ENCODE measurements around the gene MESD. TPM values are rescaled to one million over a fixed set of nuclear protein-coding genes. Genes with fewer than 3 reads are reported as not detected.

Gene MESD
- total RNA-seq, 1 experiment from 2014 or later, result 28.2 TPM

GRCh38 chr15:80949756-80950155 lies 39.9 kb downstream of the MESD start:
- ATAC-seq (no peak), DNase-seq (ENCODE audit: low read depth, low spot score) (no peak)
- Histone ChIP-seq H3K27ac (ENCODE audit: low read length) (no peak overlapping the region), H3K4me3 (ENCODE audit: low read depth in 2 of 2, low read length in 2 of 2) (no peak overlapping the region), H3K36me3 (ENCODE audit: control insufficient read depth, insufficient read depth, low read length) (no peaks in the 10 kb centered on the region), H3K9me3 (ENCODE audit: control insufficient read depth, insufficient read depth, low read depth, low read length) (no peaks in the 10 kb centered on the region), H3K27me3 (ENCODE audit: control insufficient read depth, insufficient read depth, low read length) (no peaks in the 10 kb centered on the region), H3K4me1 (ENCODE audit: control insufficient read depth, insufficient read depth, low read length) (no peaks in the 10 kb centered on the region)
- ChIA-PET CTCF (no interaction called here), POLR2A (no interaction called here)
- in situ Hi-C loops (cut with HindIII; ENCODE audit: low pct_unique_long_range_greater_than_20kb, low sequenced_read_pairs) (no loop called here), intact Hi-C loops (cut with micrococcal nuclease; ENCODE audit: unreplicated experiment) (no loop called here)
- TF ChIP-seq REST (IDR thresholded peaks at IDR 0.05; ENCODE audit: insufficient read depth in 1 of 2, low read depth in 2 of 2, low read length in 1 of 2) (no peak), SIN3A (IDR thresholded peaks at IDR 0.05; ENCODE audit: borderline replicate concordance, insufficient read depth, low read depth, low read length) (no peak), POLR2AphosphoS5 (IDR thresholded peaks at IDR 0.05; ENCODE audit: low read depth, low read length) (no peak), CTCF (IDR thresholded peaks at IDR 0.05) (no peak), TCF7L2 (IDR thresholded peaks at IDR 0.05; ENCODE audit: low read depth, low read length) (no peak)
- no TSS peak for BruUV-seq (replicated peaks)

- intact Hi-C loops (cut with micrococcal nuclease; ENCODE audit: unreplicated experiment) (no loop called here), in situ Hi-C loops (cut with HindIII; ENCODE audit: low pct_unique_long_range_greater_than_20kb, low sequenced_read_pairs) (no loop called here)
- Histone ChIP-seq H3K36me3 (ENCODE audit: control insufficient read depth, insufficient read depth, low read length) (no peaks in the 10 kb centered on the region), H3K4me3 (ENCODE audit: low read depth in 2 of 2, low read length in 2 of 2) (no peak overlapping the region), H3K27me3 (ENCODE audit: control insufficient read depth, insufficient read depth, low read length) (no peaks in the 10 kb centered on the region), H3K27ac (ENCODE audit: low read length) (no peak overlapping the region), H3K9me3 (ENCODE audit: control insufficient read depth, insufficient read depth, low read depth, low read length) (no peaks in the 10 kb centered on the region), H3K4me1 (ENCODE audit: control insufficient read depth, insufficient read depth, low read length) (no peaks in the 10 kb centered on the region)
- ATAC-seq, result no peak
- ChIA-PET CTCF (no interaction called here), POLR2A (interaction anchor here (0.6 kb wide), 2 partner anchors 30 to 477 kb away, joined by 5 to 6 read pairs; no protein-coding TSS in a partner anchor)
- DNase-seq (ENCODE audit: low read depth, low spot score), result no peak
- TF ChIP-seq REST (IDR thresholded peaks at IDR 0.05; ENCODE audit: insufficient read depth in 1 of 2, low read depth in 2 of 2, low read length in 1 of 2) (no peak), POLR2AphosphoS5 (IDR thresholded peaks at IDR 0.05; ENCODE audit: low read depth, low read length) (no peak), TCF7L2 (IDR thresholded peaks at IDR 0.05; ENCODE audit: low read depth, low read length) (no peak)
- no TSS peak for BruUV-seq (replicated peaks)
These were observed 40.8 kb downstream of the MESD start for GRCh38 chr15:80948651-80949292.
